ENCODE measurements around the gene STIM1.

Gene STIM1

GRCh38 chr11:4018641-4019040, 163.2 kb downstream of the STIM1 start:
- Histone ChIP-seq H3K36me3 (ENCODE audit: low read length) (no peaks in the 10 kb centered on the region), H3K27me3 (ENCODE audit: low read length) (no peaks in the 10 kb centered on the region), H3K9ac (ENCODE audit: low read length) (no peak overlapping the region), H3F3A (ENCODE audit: insufficient read depth) (no peaks in the 10 kb centered on the region), H3K9me2 (replicated peaks; ENCODE audit: insufficient read depth, low read length) (no peaks in the 10 kb centered on the region), H3K9me3 (ENCODE audit: insufficient read depth, low read length) (no peaks in the 10 kb centered on the region; the same call in 1 of the 2 replicates), H3K79me2 (ENCODE audit: insufficient read depth, low read length) (no peaks in the 10 kb centered on the region), H3K4me2 (ENCODE audit: low read depth, low read length, poor library complexity, severe bottlenecking) (no peak overlapping the region), H3K4me3 (ENCODE audit: insufficient read depth, low read length, poor library complexity, severe bottlenecking) (no peak overlapping the region), H3K27ac (ENCODE audit: low read depth, low read length) (no peak overlapping the region), H4K20me1 (ENCODE audit: low read depth, low read length) (no peaks in the 10 kb centered on the region), H2AFZ (ENCODE audit: low read depth, low read length, severe bottlenecking) (no peak overlapping the region)
- TF ChIP-seq EZH2phosphoT487 (conservative IDR thresholded peaks at IDR 0.05; ENCODE audit: low read length) (no peak), CTCF (IDR thresholded peaks at IDR 0.05; ENCODE audit: insufficient read depth, low read length, poor library complexity, severe bottlenecking) (no peak)

GRCh38 chr11:4019891-4020290, 164.4 kb downstream of the STIM1 start:
- TF ChIP-seq EZH2phosphoT487 (conservative IDR thresholded peaks at IDR 0.05; ENCODE audit: low read length) (no peak), CTCF (IDR thresholded peaks at IDR 0.05; ENCODE audit: insufficient read depth, low read length, poor library complexity, severe bottlenecking) (no peak)
- Histone ChIP-seq H3K27me3 (ENCODE audit: low read length) (no peaks in the 10 kb centered on the region), H3K4me2 (ENCODE audit: low read depth, low read length, poor library complexity, severe bottlenecking) (no peak overlapping the region), H3K9ac (ENCODE audit: low read length) (no peak overlapping the region), H3K27ac (ENCODE audit: low read depth, low read length) (no peak overlapping the region), H3K79me2 (ENCODE audit: insufficient read depth, low read length) (no peaks in the 10 kb centered on the region), H4K20me1 (ENCODE audit: low read depth, low read length) (no peaks in the 10 kb centered on the region), H3K4me3 (ENCODE audit: insufficient read depth, low read length, poor library complexity, severe bottlenecking) (no peak overlapping the region), H2AFZ (ENCODE audit: low read depth, low read length, severe bottlenecking) (no peak overlapping the region), H3F3A (ENCODE audit: insufficient read depth) (no peaks in the 10 kb centered on the region), H3K9me3 (ENCODE audit: insufficient read depth, low read length) (no peaks in the 10 kb centered on the region; the same call in 1 of the 2 replicates), H3K36me3 (ENCODE audit: low read length) (no peaks in the 10 kb centered on the region), H3K9me2 (replicated peaks; ENCODE audit: insufficient read depth, low read length) (no peaks in the 10 kb centered on the region)

- no peak overlapping the region for H3K9ac ChIP-seq (ENCODE audit: low read length)
- H3K27me3 ChIP-seq (ENCODE audit: low read length): no peaks in the 10 kb centered on the region
- H3K4me3 ChIP-seq (ENCODE audit: insufficient read depth, low read length, poor library complexity, severe bottlenecking): no peak overlapping the region
- H3K9me2 ChIP-seq (replicated peaks; ENCODE audit: insufficient read depth, low read length): no peaks in the 10 kb centered on the region
- H4K20me1 ChIP-seq (ENCODE audit: low read depth, low read length): no peaks in the 10 kb centered on the region
- no peak overlapping the region for H3K4me2 ChIP-seq (ENCODE audit: low read depth, low read length, poor library complexity, severe bottlenecking)
- H3K36me3 ChIP-seq (ENCODE audit: low read length): 0 out of 2 replicates have a peak, but pooled peaks cover 3% of the 10 kb centered on the region
- H3K27ac ChIP-seq (ENCODE audit: low read depth, low read length): no peak overlapping the region
- no peaks in the 10 kb centered on the region for H3F3A ChIP-seq (ENCODE audit: insufficient read depth)
- TF ChIP-seq EZH2phosphoT487 (conservative IDR thresholded peaks at IDR 0.05; ENCODE audit: low read length): no peak
- TF ChIP-seq CTCF (IDR thresholded peaks at IDR 0.05; ENCODE audit: insufficient read depth, low read length, poor library complexity, severe bottlenecking): no peak
- no peaks in the 10 kb centered on the region for H3K79me2 ChIP-seq (ENCODE audit: insufficient read depth, low read length)
- H3K9me3 ChIP-seq (ENCODE audit: insufficient read depth, low read length): no peaks in the 10 kb centered on the region; the same call in 1 of the 2 replicates
- no peak overlapping the region for H2AFZ ChIP-seq (ENCODE audit: low read depth, low read length, severe bottlenecking)
Observed at GRCh38 chr11:4022669-4023068, 167.2 kb downstream of the STIM1 start.

Data from SU-DHL-6 (cell line).